ENCODE results near the gene OR10H4. TPM values are rescaled to one million over a fixed set of nuclear protein-coding genes. Genes with fewer than 3 reads are reported as not detected.

The OR10H4 gene
- polyA plus RNA-seq, 2 of the 4 experiments (the other 2 are of a cell fraction) = not detected

- Histone ChIP-seq H3K27ac (no peak overlapping the region), H3K4me2 (no peak overlapping the region), H3K4me1 (peaks cover 12% of the 10 kb centered on the region), H3K9me3 (peaks cover 5% of the 10 kb centered on the region; the same call in 2 of the 3 replicates), H3K4me3 (no peak overlapping the region)
- no peak for FAIRE-seq
- no peak for DNase-seq (ENCODE audit: low read depth in 1 of 2, low spot score in 1 of 2)
- 100% methylated on average over 1 of the region's 2 CpGs for WGBS (ENCODE audit: missing lambda C conversion rate)
- CTCF ChIA-PET = no interaction called here
- POLR2A ChIA-PET = no interaction called here
- TF ChIP-seq RCOR1 (IDR thresholded peaks at IDR 0.05; ENCODE audit: low read depth, low read length) (no peak), PBX3 (IDR thresholded peaks at IDR 0.05) (no peak), MYC (IDR thresholded peaks at IDR 0.05; ENCODE audit: borderline replicate concordance, low read length) (no peak), NPAS2 (CRISPR knock-in tag; IDR thresholded peaks at IDR 0.05; ENCODE audit: borderline replicate concordance) (no peak), ATOH8 (CRISPR knock-in tag; IDR thresholded peaks at IDR 0.05; ENCODE audit: low read depth) (no peak)
- no peak for ATAC-seq
Measured at GRCh38 chr19:15937771-15938170, 11.0 kb upstream of the OR10H4 start.

- no peak for FAIRE-seq
- no peak overlapping the region for H3K4me2 ChIP-seq
- no peak overlapping the region for H3K27ac ChIP-seq
- no peaks in the 10 kb centered on the region for H3K4me1 ChIP-seq
- CTCF ChIA-PET = no interaction called here
- DNase-seq (ENCODE audit: low read depth in 1 of 2, low spot score in 1 of 2) = no peak
- H3K9me3 ChIP-seq = peaks cover 12% of the 10 kb centered on the region; the same call in 2 of the 3 replicates
- POLR2A ChIA-PET = no interaction called here
- ATAC-seq = no peak
- 20% methylated on average over 4 of the region's 4 CpGs for WGBS (ENCODE audit: missing lambda C conversion rate)
- TF ChIP-seq HES2 (IDR thresholded peaks at IDR 0.05) = no peak
- TF ChIP-seq TFCP2L1 (CRISPR knock-in tag; IDR thresholded peaks at IDR 0.05) = no peak
- no peak for TF ChIP-seq KDM1A (IDR thresholded peaks at IDR 0.05; ENCODE audit: low read depth)
- no peak for TF ChIP-seq MAFK (IDR thresholded peaks at IDR 0.05; ENCODE audit: partially characterized antibody)
- no peak for TF ChIP-seq CTCF (IDR thresholded peaks at IDR 0.05)
- TF ChIP-seq CHD4 (IDR thresholded peaks at IDR 0.05; ENCODE audit: borderline replicate concordance) = no peak
- TF ChIP-seq KDM5A (IDR thresholded peaks at IDR 0.05) = no peak
- no peak for TF ChIP-seq EHF (CRISPR knock-in tag; IDR thresholded peaks at IDR 0.05)
- no peak for TF ChIP-seq TP53 (CRISPR knock-in tag; IDR thresholded peaks at IDR 0.05)
- TF ChIP-seq RARB (CRISPR knock-in tag; IDR thresholded peaks at IDR 0.05) = no peak
- no peak for TF ChIP-seq ZNF302 (CRISPR knock-in tag; IDR thresholded peaks at IDR 0.05)
- TF ChIP-seq PBX3 (IDR thresholded peaks at IDR 0.05) = no peak
- no peak for TF ChIP-seq MAX (IDR thresholded peaks at IDR 0.05)
- TF ChIP-seq ZFP36 (IDR thresholded peaks at IDR 0.05; ENCODE audit: borderline replicate concordance, partially characterized antibody) = no peak
- no peak for TF ChIP-seq ZSCAN20 (CRISPR knock-in tag; IDR thresholded peaks at IDR 0.05)
- H3K4me3 ChIP-seq = no peak overlapping the region
Measured at GRCh38 chr19:15944401-15944800, 4.4 kb upstream of the OR10H4 start.

GRCh38 chr19:15945301-15945700 is 3.5 kb upstream of the OR10H4 start:
- Histone ChIP-seq H3K4me2 (no peak overlapping the region), H3K9me3 (peaks cover 12% of the 10 kb centered on the region; the same call in 2 of the 3 replicates), H3K4me3 (no peak overlapping the region), H3K27ac (no peak overlapping the region), H3K4me1 (no peaks in the 10 kb centered on the region)
- TF ChIP-seq CTCF (IDR thresholded peaks at IDR 0.05) (no peak), ZC3H11A (IDR thresholded peaks at IDR 0.05) (no peak)
- FAIRE-seq = no peak
- CTCF ChIA-PET = no interaction called here
- ATAC-seq = no peak
- DNase-seq (ENCODE audit: low read depth in 1 of 2, low spot score in 1 of 2) = no peak
- POLR2A ChIA-PET = no interaction called here
- 13% methylated on average over 4 of the region's 4 CpGs for WGBS (ENCODE audit: missing lambda C conversion rate)
